PC-3 (cell line): ENCODE results near the gene PLPP3.

Source experiments
- EZH2 ChIP-seq: fragments of 300-600 bp; sonication (generic); IDR thresholded peaks from one replicate; pipeline ENCODE4 v1.6.1; 2017; ENCODE audit warnings: antibody characterized with exemption, mild to moderate bottlenecking, low read length; ENCODE audit not compliant: unreplicated experiment
- TF ChIP-seq, protein P1 (sequence below): fragments of 300-600 bp; sonication (generic); conservative IDR thresholded peaks from 2 replicates; pipeline ENCODE4 v1.5.1; 2017; ENCODE audit warnings: antibody characterized with exemption, low read depth, mild to moderate bottlenecking, low read length

DNA sequence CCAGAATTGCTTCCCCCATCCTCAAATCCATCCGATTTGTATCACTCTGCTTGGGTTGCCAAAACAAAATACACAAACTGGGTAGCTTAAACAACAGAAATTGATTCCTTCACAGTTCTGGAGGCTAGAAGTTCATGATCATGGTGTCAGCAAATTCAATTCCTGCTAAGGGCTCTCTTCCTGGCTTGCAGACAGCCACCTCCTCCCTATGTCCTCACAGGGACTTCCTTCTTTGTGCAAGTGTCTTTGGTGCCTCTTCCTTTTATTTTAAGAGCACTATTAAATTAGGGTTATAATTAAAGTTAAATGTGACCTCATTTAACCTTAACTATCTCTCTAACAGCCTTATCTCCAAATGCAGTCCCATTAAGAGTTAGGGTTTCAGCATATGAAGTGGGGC lies 112.8 kb downstream of the PLPP3 start:
- TF ChIP-seq, protein P1, sequence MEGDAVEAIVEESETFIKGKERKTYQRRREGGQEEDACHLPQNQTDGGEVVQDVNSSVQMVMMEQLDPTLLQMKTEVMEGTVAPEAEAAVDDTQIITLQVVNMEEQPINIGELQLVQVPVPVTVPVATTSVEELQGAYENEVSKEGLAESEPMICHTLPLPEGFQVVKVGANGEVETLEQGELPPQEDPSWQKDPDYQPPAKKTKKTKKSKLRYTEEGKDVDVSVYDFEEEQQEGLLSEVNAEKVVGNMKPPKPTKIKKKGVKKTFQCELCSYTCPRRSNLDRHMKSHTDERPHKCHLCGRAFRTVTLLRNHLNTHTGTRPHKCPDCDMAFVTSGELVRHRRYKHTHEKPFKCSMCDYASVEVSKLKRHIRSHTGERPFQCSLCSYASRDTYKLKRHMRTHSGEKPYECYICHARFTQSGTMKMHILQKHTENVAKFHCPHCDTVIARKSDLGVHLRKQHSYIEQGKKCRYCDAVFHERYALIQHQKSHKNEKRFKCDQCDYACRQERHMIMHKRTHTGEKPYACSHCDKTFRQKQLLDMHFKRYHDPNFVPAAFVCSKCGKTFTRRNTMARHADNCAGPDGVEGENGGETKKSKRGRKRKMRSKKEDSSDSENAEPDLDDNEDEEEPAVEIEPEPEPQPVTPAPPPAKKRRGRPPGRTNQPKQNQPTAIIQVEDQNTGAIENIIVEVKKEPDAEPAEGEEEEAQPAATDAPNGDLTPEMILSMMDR = no peak
- no peak for TF ChIP-seq EZH2
